SK-N-SH (cell line): ENCODE data around the gene ADAD2. TPM values are rescaled to one million over a fixed set of nuclear protein-coding genes. Genes with fewer than 3 reads are reported as not detected.

Experiments used
- CTCF ChIA-PET: fragments of 300-600, 350-600 bp; formaldehyde crosslinking; extraction: SDS; loops from one replicate; lab custom pipeline; 2021; lab: Yijun Ruan, JAX
- POLR2A ChIA-PET: fragments of 350-600 bp; sonication (Branson Sonifier 250); formaldehyde crosslinking; extraction: SDS; loops from one replicate; lab custom pipeline; 2020; ENCODE audit warnings: antibody characterized with exemption, inconsistent platforms; lab: Yijun Ruan, JAX
- DNase-seq: peaks from one replicate; pipeline ENCODE4 v3.0.0; 2012
- H2AFZ ChIP-seq: fragments of 200-600 bp; sonication (generic); 2 replicates; pipeline ENCODE4 v1.8.1; 2016; ENCODE audit warnings: antibody characterized with exemption, mild to moderate bottlenecking, low read depth
- H3F3A ChIP-seq: fragments of 200-600 bp; sonication (generic); replicated peaks from 2 replicates; pipeline ENCODE3; 2016; ENCODE audit warnings: antibody characterized with exemption, mild to moderate bottlenecking; ENCODE audit not compliant: insufficient read depth
- H3K27ac ChIP-seq, 2 experiments: fragments of 200-500 bp in 1 of 2; fragments of 200-600 bp in 1 of 2; sonication (Bioruptor generic) in 1 of 2; sonication (generic), shearing (Covaris generic) in 1 of 2; 2 replicates each; pipeline versions ENCODE4 v1.5.1 to v1.6.1; 2014 to 2016; ENCODE audit warnings: low read depth in 2 of 2, inconsistent platforms in 1 of 2, low read length in 1 of 2, mild to moderate bottlenecking in 1 of 2, mixed read lengths in 1 of 2
- H3K27me3 ChIP-seq: fragments of 200-600 bp; sonication (generic), shearing (Covaris generic); 2 replicates; pipeline ENCODE4 v1.6.1; 2016; ENCODE audit warnings: mixed run types; ENCODE audit not compliant: insufficient read depth
- H3K36me3 ChIP-seq, 2 experiments: fragments of 200-500 bp in 1 of 2; fragments of 200-600 bp in 1 of 2; sonication (Bioruptor generic) in 1 of 2; sonication (generic) in 1 of 2; replicated peaks in 1 of 2; 2 replicates each; pipeline versions ENCODE3 to v1.5.1; 2014 to 2016; ENCODE audit warnings: low read length in 1 of 2, mild to moderate bottlenecking in 1 of 2; ENCODE audit not compliant: insufficient read depth in 2 of 2, control insufficient read depth in 1 of 2
- H3K4me1 ChIP-seq, 2 experiments: fragments of 200-500 bp in 1 of 2; fragments of 200-600 bp in 1 of 2; sonication (Bioruptor generic) in 1 of 2; sonication (generic), shearing (Covaris generic) in 1 of 2; 2 replicates each; pipeline versions ENCODE4 v1.5.1 to v1.6.1; 2014 to 2016; ENCODE audit warnings: low read depth in 1 of 2, low read length in 1 of 2, mixed run types in 1 of 2; ENCODE audit not compliant: insufficient read depth in 2 of 2, control insufficient read depth in 1 of 2
- H3K4me2 ChIP-seq: fragments of 200-600 bp; sonication (generic), shearing (Covaris generic); 2 replicates; pipeline ENCODE4 v1.6.1; 2017; ENCODE audit warnings: mixed run types
- H3K4me3 ChIP-seq, 2 experiments: fragments of 200-500 bp in 1 of 2; fragments of 200-600 bp in 1 of 2; sonication (Bioruptor generic) in 1 of 2; sonication (generic), shearing (Covaris generic) in 1 of 2; 2 replicates each; pipeline versions ENCODE4 v1.5.1 to v1.8.1; 2014 to 2016; ENCODE audit warnings: low read depth in 2 of 2, inconsistent platforms in 1 of 2, low read length in 1 of 2, mild to moderate bottlenecking in 1 of 2, mixed read lengths in 1 of 2, moderate library complexity in 1 of 2
- H3K79me2 ChIP-seq: fragments of 200-600 bp; sonication (generic); 2 replicates; pipeline ENCODE4 v1.8.1; 2017; ENCODE audit warnings: mild to moderate bottlenecking; ENCODE audit not compliant: insufficient read depth
- H3K9ac ChIP-seq: fragments of 200-600 bp; sonication (generic); 2 replicates; pipeline ENCODE4 v1.6.1; 2017; ENCODE audit warnings: mixed run types
- H3K9me2 ChIP-seq: fragments of 200-600 bp; sonication (generic); 2 replicates; pipeline ENCODE4 v1.6.1; 2017; ENCODE audit warnings: mixed run types
- H3K9me3 ChIP-seq: fragments of 200-600 bp; sonication (generic); 2 replicates; pipeline ENCODE4 v1.6.1; 2017; ENCODE audit warnings: mixed run types, mild to moderate bottlenecking, moderate library complexity
- H4K20me1 ChIP-seq: fragments of 200-600 bp; sonication (generic); 2 replicates; pipeline ENCODE4 v1.6.1; 2017; ENCODE audit warnings: mild to moderate bottlenecking, mixed run types; ENCODE audit not compliant: insufficient read depth
- CHD2 ChIP-seq: fragments of 150-350 bp; IDR thresholded peaks from 2 replicates; pipeline ENCODE4 v1.6.1; 2018; ENCODE audit warnings: low read length; ENCODE audit not compliant: partially characterized antibody
- ELF1 ChIP-seq: IDR thresholded peaks from 2 replicates; pipeline ENCODE4 v1.4.0; 2012
- EZH2phosphoT487 ChIP-seq: fragments of 200-600 bp; sonication (generic); IDR thresholded peaks from 2 replicates; pipeline ENCODE4 v1.6.1; 2017; ENCODE audit warnings: low read depth, mixed run types, mild to moderate bottlenecking, antibody characterized with exemption, moderate library complexity, borderline replicate concordance
- FOXJ3 ChIP-seq: sonication (generic); formaldehyde crosslinking; IDR thresholded peaks from 2 replicates; pipeline ENCODE4 v1.5.1; 2020; ENCODE audit warnings: mild to moderate bottlenecking, missing genetic modification reagents
- IRF3 ChIP-seq: fragments of 150-350 bp; IDR thresholded peaks from 2 replicates; pipeline ENCODE4 v1.6.1; 2016; ENCODE audit warnings: mild to moderate bottlenecking, low read depth, low read length
- MEF2A ChIP-seq: IDR thresholded peaks from 2 replicates; pipeline ENCODE4 v1.4.0; 2012; ENCODE audit warnings: low read depth, borderline replicate concordance
- NFIC ChIP-seq: IDR thresholded peaks from 2 replicates; pipeline ENCODE4 v1.4.0; 2012; ENCODE audit warnings: borderline replicate concordance
- NRF1 ChIP-seq: IDR thresholded peaks from 2 replicates; pipeline ENCODE4 v1.6.1; 2012; ENCODE audit warnings: low read depth, mild to moderate bottlenecking, low read length
- RCOR1 ChIP-seq: fragments of 150-350 bp; IDR thresholded peaks from 2 replicates; pipeline ENCODE4 v1.6.1; 2017; ENCODE audit warnings: antibody characterized with exemption, low read length
- REST ChIP-seq: IDR thresholded peaks from 2 replicates; pipeline ENCODE4 v1.6.1; 2012; ENCODE audit warnings: mild to moderate bottlenecking, low read depth, low read length, moderate library complexity
- RFX5 ChIP-seq: IDR thresholded peaks from 2 replicates; pipeline ENCODE4 v1.6.1; 2012; ENCODE audit warnings: mild to moderate bottlenecking, improper control_type of control experiment, low read length
- RXRA ChIP-seq: IDR thresholded peaks from 2 replicates; pipeline ENCODE4 v1.4.0; 2012; ENCODE audit warnings: low read depth, mild to moderate bottlenecking, borderline replicate concordance
- SMC3 ChIP-seq: IDR thresholded peaks from 2 replicates; pipeline ENCODE4 v1.6.1; 2012; ENCODE audit warnings: low read depth, low read length, improper control_type of control experiment
- TAF1 ChIP-seq: IDR thresholded peaks from 2 replicates; pipeline ENCODE4 v1.6.1; 2012; ENCODE audit warnings: low read depth, mild to moderate bottlenecking, low read length, moderate library complexity, borderline replicate concordance
- TCF12 ChIP-seq: IDR thresholded peaks from 2 replicates; pipeline ENCODE4 v1.4.0; 2012
- TEAD4 ChIP-seq: IDR thresholded peaks from 2 replicates; pipeline ENCODE4 v1.4.0; 2012; ENCODE audit warnings: mild to moderate bottlenecking, borderline replicate concordance; ENCODE audit not compliant: insufficient read depth
- ZBTB33 ChIP-seq: IDR thresholded peaks from 2 replicates; pipeline ENCODE4 v1.4.0; 2012; ENCODE audit warnings: low read depth, borderline replicate concordance
- WGBS: methylation state at CpG from one replicate; pipeline ENCODE4 v1.1.6; 2017; ENCODE audit warnings: low lambda C conversion rate; 5-methylcytosine and 5-hydroxymethylcytosine counted together
- polyA plus RNA-seq, 3 experiments: library from polyadenylated mRNA; depleted of rRNA; stranded (reverse); fragments of >200 nt; gene quantifications; 2 replicates each; pipeline ENCODE4 v1.2.3, GENCODE V29; 2012
- TF ChIP-seq, protein P1 (sequence below): IDR thresholded peaks from 2 replicates; pipeline ENCODE4 v1.4.0; 2012; ENCODE audit warnings: low read depth

The ADAD2 gene
- polyA plus RNA-seq, 1 of the 3 experiments (the other 2 are of a cell fraction): not detected

- Histone ChIP-seq H2AFZ (no peak overlapping the region), H3K9me2 (no peaks in the 10 kb centered on the region), H3K4me1 (peaks cover 0 to 7% of the 10 kb centered on the region in 2 experiments; a peak in 1 of 4 replicates), H3F3A (no peaks in the 10 kb centered on the region), H3K79me2 (no peaks in the 10 kb centered on the region), H3K9ac (no peak overlapping the region), H3K4me3 (no peak overlapping the region), H3K4me2 (peak overlapping the region; percentile 15; the same call in 1 of the 2 replicates)
- WGBS: 94% methylated on average over 12 of the region's 18 CpGs
- TF ChIP-seq REST (no peak), FOXJ3 (CRISPR knock-in tag) (no peak), SMC3 (no peak), TCF12 (no peak), RXRA (no peak), RFX5 (no peak), NRF1 (no peak), MEF2A (no peak), ZBTB33 (no peak), RCOR1 (no peak), TAF1 (no peak), CHD2 (no peak), TEAD4 (no peak), EZH2phosphoT487 (no peak), ELF1 (no peak), NFIC (no peak), IRF3 (no peak)
- TF ChIP-seq, protein P1, sequence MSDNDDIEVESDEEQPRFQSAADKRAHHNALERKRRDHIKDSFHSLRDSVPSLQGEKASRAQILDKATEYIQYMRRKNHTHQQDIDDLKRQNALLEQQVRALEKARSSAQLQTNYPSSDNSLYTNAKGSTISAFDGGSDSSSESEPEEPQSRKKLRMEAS: no peak
- TF ChIP-seq, all 33 proteins: peak for 0
- H3K27ac ChIP-seq: no peak overlapping the region
- 0 out of 2 replicates have a peak, but pooled peaks cover 5% of the 10 kb centered on the region for H4K20me1 ChIP-seq
- peaks cover 0 to 29% of the 10 kb centered on the region in 2 experiments for H3K36me3 ChIP-seq
- H3K9me3 ChIP-seq: no peaks in the 10 kb centered on the region
- ChIA-PET POLR2A (interaction anchor here (1.2 kb wide), 1 partner anchor 11 kb away, joined by 4 read pairs; the partner anchor contains the start of gene TAF1C), CTCF (interaction anchor here (0.8 to 9.0 kb wide), 23 partner anchors 8 to 308 kb away, joined by 3 to 109 read pairs (median 7); partner anchors contain the start of genes ADAD2, MBTPS1 and TAF1C)
- no peaks in the 10 kb centered on the region for H3K27me3 ChIP-seq
- no peak for DNase-seq
Observed at GRCh38 chr16:84176192-84177053, 14.5 kb upstream of the ADAD2 start.
